GM20431 (cell line): Measurements from ENCODE around the gene RPL4.
"Not testable (repeated sequence)": the region's sequence is repeated elsewhere in the genome, so short reads cannot be mapped to it uniquely, and the experiment has no call there.

Experiments used
- in situ Hi-C: fragments of 300-500 bp; cut with MseI, MboI; formaldehyde crosslinking; loops from one replicate; pipeline ENCODE4 v1.15.0; 2020; ENCODE audit warnings: low sequenced_read_pairs; ENCODE audit not compliant: unreplicated experiment

RPL4 gene

GRCh38 chr15:66461917-66462316 is 42.7 kb downstream of the RPL4 start:
- in situ Hi-C loops: no loop called here

GRCh38 chr15:66461294-66461693 is 43.4 kb downstream of the RPL4 start:
- in situ Hi-C loops: not testable (repeated sequence)

GRCh38 chr15:66459818-66460615 is 44.6 kb downstream of the RPL4 start:
- in situ Hi-C loops: no loop called here

- in situ Hi-C loops: no loop called here
Observed at GRCh38 chr15:66456211-66456610, 48.4 kb downstream of the RPL4 start.

- in situ Hi-C loops: no loop called here
Observed at GRCh38 chr15:66454143-66454542, 50.5 kb downstream of the RPL4 start.

- in situ Hi-C loops: no loop called here
Observed at GRCh38 chr15:66452971-66453580, 51.6 kb downstream of the RPL4 start.

GRCh38 chr15:66452420-66452819 is 52.2 kb downstream of the RPL4 start:
- in situ Hi-C loops: no loop called here
